ENCODE results near the gene LRRC28. TPM values are rescaled to one million over a fixed set of nuclear protein-coding genes. Genes with fewer than 3 reads are reported as not detected.
A peak's percentile ranks its signal among the peaks of the same experiment; 100 is the strongest.

The LRRC28 gene
- total and polyA plus RNA-seq, 9 of the 15 experiments (the other 6 are each of a cell fraction or from before 2014, with no cell fraction given) = 5.5 to 17.4 (median 7.9) TPM

GRCh38 chr15:99324700-99325099 lies 73.4 kb downstream of the LRRC28 start:
- FAIRE-seq (no peak), ATAC-seq (no peak), DNase-seq (ENCODE audit: extremely low read depth in 1 of 4, low spot score in 3 of 4) (no peak)
- Histone ChIP-seq H3K9ac (ENCODE audit: insufficient read depth in 1 of 2, low read depth in 2 of 2, low read length in 2 of 2) (no peak overlapping the region), H3K4me1 (replicated peaks in 1 of 2; ENCODE audit: control insufficient read depth in 2 of 2, insufficient read depth in 2 of 2, low read length in 2 of 2) (no peaks in the 10 kb centered on the region), H3K9me3 (replicated peaks; ENCODE audit: control insufficient read depth, insufficient read depth, low read depth, low read length) (no peaks in the 10 kb centered on the region), H2AFZ (ENCODE audit: low read depth, low read length) (no peak overlapping the region), H3K4me2 (ENCODE audit: insufficient read depth, low read length) (no peak overlapping the region), H3K9me1 (ENCODE audit: control insufficient read depth, insufficient read depth, low read length) (no peaks in the 10 kb centered on the region), H3K79me2 (ENCODE audit: control insufficient read depth, insufficient read depth, low read length) (no peaks in the 10 kb centered on the region), H3K27me3 (ENCODE audit: control insufficient read depth in 2 of 2, insufficient read depth in 2 of 2, low read length in 2 of 2) (no peaks in the 10 kb centered on the region), H3K4me3 (no peak overlapping the region), H3K27ac (ENCODE audit: extremely low read depth, low read depth, low read length) (no peak overlapping the region), H4K20me1 (replicated peaks; ENCODE audit: control insufficient read depth, insufficient read depth, low read length) (no peaks in the 10 kb centered on the region), H3K36me3 (ENCODE audit: control insufficient read depth, insufficient read depth, low read length) (no peaks in the 10 kb centered on the region)
- CTCF ChIA-PET (ENCODE audit: low intra/inter-chr PET ratio) = no interaction called here
- WGBS (ENCODE audit: insufficient coverage, low coverage, missing lambda C conversion rate) = 0% methylated on average over 1 of the region's 1 CpG
- POLR2A ChIA-PET = no interaction called here
- TF ChIP-seq ZNF431 (CRISPR knock-in tag; IDR thresholded peaks at IDR 0.05) = no peak
- no peak for TF ChIP-seq CAMTA2 (CRISPR knock-in tag; conservative IDR thresholded peaks at IDR 0.05)
- TF ChIP-seq MAFG (tag; conservative IDR thresholded peaks at IDR 0.05) = peak; percentile 65
- TF ChIP-seq NFE2 (IDR thresholded peaks at IDR 0.05; ENCODE audit: low read depth) = 0 out of 2 replicates have a peak, but pooled peaks have one; percentile 13
- no peak for TF ChIP-seq FUS (optimal IDR thresholded peaks at IDR 0.05; ENCODE audit: low read depth, low read length)
- no peak for TF ChIP-seq NKRF (IDR thresholded peaks at IDR 0.05; ENCODE audit: borderline replicate concordance)
- no peak for TF ChIP-seq ZNF184 (CRISPR knock-in tag; IDR thresholded peaks at IDR 0.05)
- no peak for TF ChIP-seq SFPQ (IDR thresholded peaks at IDR 0.05; ENCODE audit: low read depth, low read length)
- TF ChIP-seq E2F5 (CRISPR knock-in tag; IDR thresholded peaks at IDR 0.05) = no peak
- no peak for TF ChIP-seq ELK1 (CRISPR knock-in tag; IDR thresholded peaks at IDR 0.05)
- peak; percentile 32; the same call in 1 of the 2 replicates for TF ChIP-seq ZNF316 (IDR thresholded peaks at IDR 0.05)
- TF ChIP-seq ZNF197 (CRISPR knock-in tag; IDR thresholded peaks at IDR 0.05; ENCODE audit: low read depth) = no peak
- TF ChIP-seq SRSF3 (IDR thresholded peaks at IDR 0.05; ENCODE audit: insufficient read depth, low read length) = no peak
- peak; percentile 23; the same call in 1 of the 2 replicates for TF ChIP-seq C11orf30 (IDR thresholded peaks at IDR 0.05; ENCODE audit: low read depth)
- 0 out of 2 replicates have a peak, but pooled peaks have one; percentile 44 for TF ChIP-seq NFE2L1 (tag; IDR thresholded peaks at IDR 0.05; ENCODE audit: borderline replicate concordance, low read depth)
- intact Hi-C loops (cut with micrococcal nuclease) (no loop called here), in situ Hi-C loops (cut with MboI) (no loop called here)
- no TSS peak for BruUV-seq (replicated peaks)

All from K562 (cell line).